ENCODE measurements around the gene EIF5A2.

DNA sequence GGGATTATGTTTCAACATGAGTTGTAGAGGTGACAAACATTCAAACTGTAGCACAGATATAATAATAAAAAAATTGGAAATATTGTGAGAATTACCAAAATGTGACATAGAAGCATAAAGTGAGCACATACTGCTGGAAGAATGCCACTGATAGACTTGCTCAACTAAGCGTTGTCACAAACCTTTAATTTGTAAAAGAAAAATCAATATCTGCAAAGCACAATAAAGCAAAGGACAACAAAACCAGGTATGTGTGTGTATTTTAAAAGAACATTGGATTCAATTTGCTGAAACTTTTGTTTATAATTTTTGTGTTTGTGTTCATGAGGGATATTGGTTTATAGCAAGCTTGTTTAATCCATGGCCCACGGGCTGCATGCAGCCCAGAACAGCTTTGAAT, 40.8 kb upstream of the EIF5A2 start:
- TF ChIP-seq, protein P1, sequence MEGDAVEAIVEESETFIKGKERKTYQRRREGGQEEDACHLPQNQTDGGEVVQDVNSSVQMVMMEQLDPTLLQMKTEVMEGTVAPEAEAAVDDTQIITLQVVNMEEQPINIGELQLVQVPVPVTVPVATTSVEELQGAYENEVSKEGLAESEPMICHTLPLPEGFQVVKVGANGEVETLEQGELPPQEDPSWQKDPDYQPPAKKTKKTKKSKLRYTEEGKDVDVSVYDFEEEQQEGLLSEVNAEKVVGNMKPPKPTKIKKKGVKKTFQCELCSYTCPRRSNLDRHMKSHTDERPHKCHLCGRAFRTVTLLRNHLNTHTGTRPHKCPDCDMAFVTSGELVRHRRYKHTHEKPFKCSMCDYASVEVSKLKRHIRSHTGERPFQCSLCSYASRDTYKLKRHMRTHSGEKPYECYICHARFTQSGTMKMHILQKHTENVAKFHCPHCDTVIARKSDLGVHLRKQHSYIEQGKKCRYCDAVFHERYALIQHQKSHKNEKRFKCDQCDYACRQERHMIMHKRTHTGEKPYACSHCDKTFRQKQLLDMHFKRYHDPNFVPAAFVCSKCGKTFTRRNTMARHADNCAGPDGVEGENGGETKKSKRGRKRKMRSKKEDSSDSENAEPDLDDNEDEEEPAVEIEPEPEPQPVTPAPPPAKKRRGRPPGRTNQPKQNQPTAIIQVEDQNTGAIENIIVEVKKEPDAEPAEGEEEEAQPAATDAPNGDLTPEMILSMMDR (IDR thresholded peaks at IDR 0.05) = no peak
- TF ChIP-seq POLR2A (IDR thresholded peaks at IDR 0.05) (no peak), POLR2AphosphoS5 (IDR thresholded peaks at IDR 0.05) (no peak)
